IMR-90 (cell line): ENCODE data around the gene PPP2R5B. TPM values are rescaled to one million over a fixed set of nuclear protein-coding genes. Genes with fewer than 3 reads are reported as not detected.

Experiments
- ATAC-seq: fragments of 200-7000 bp; cut with Tn5 transposase; 2 replicates; pipeline ENCODE4 v1.9.1; 2020; ENCODE audit warnings: low read depth, mild to moderate bottlenecking, moderate library complexity
- BruUV-seq: library from RNA; stranded (reverse); fragments of 400-500 nt; replicated peaks from 2 replicates; lab custom pipeline; 2021; lab: Mats Ljungman, UMichigan
- CTCF ChIA-PET: fragments of 300-600 bp; formaldehyde crosslinking; extraction: SDS; loops from one replicate; lab custom pipeline; 2021; ENCODE audit warnings: antibody characterized with exemption; lab: Yijun Ruan, JAX
- POLR2A ChIA-PET: fragments of 300-600 bp; sonication (Branson Sonifier 250); formaldehyde crosslinking; loops from one replicate; lab custom pipeline; 2022; ENCODE audit warnings: antibody characterized with exemption; ENCODE audit not compliant: unreplicated experiment; lab: Charles Lee
- DNase-seq: peaks from one replicate; pipeline ENCODE4 v3.0.0; 2013
- H2AFZ ChIP-seq: replicated peaks from 2 replicates; pipeline ENCODE3; 2013; ENCODE audit warnings: low read length, mild to moderate bottlenecking; ENCODE audit not compliant: poor library complexity
- H2AK5ac ChIP-seq: 2 replicates; pipeline ENCODE4 v1.6.1; 2013; ENCODE audit warnings: low read depth, low read length, inconsistent platforms
- H2AK9ac ChIP-seq: replicated peaks from 2 replicates; pipeline ENCODE3; 2013; ENCODE audit warnings: mild to moderate bottlenecking, low read depth, low read length, moderate library complexity; ENCODE audit not compliant: poor library complexity
- H2BK120ac ChIP-seq: 2 replicates; pipeline ENCODE4 v1.6.1; 2013; ENCODE audit warnings: low read depth, low read length, inconsistent platforms
- H2BK15ac ChIP-seq: 3 replicates; pipeline ENCODE4 v1.6.1; 2013; ENCODE audit warnings: low read depth, low read length, inconsistent platforms
- H2BK20ac ChIP-seq: 2 replicates; pipeline ENCODE4 v1.6.1; 2013; ENCODE audit warnings: low read depth, mild to moderate bottlenecking, inconsistent platforms, low read length, moderate library complexity
- H2BK5ac ChIP-seq: 2 replicates; pipeline ENCODE4 v1.6.1; 2013; ENCODE audit warnings: mild to moderate bottlenecking, low read depth, low read length, inconsistent platforms; ENCODE audit not compliant: poor library complexity, severe bottlenecking
- H3K14ac ChIP-seq: replicated peaks from 2 replicates; pipeline ENCODE4 v1.6.1; 2013; ENCODE audit warnings: low read depth, low read length, inconsistent platforms
- H3K18ac ChIP-seq: 2 replicates; pipeline ENCODE4 v1.6.1; 2013; ENCODE audit warnings: low read depth, low read length, control low read depth
- H3K23ac ChIP-seq: 2 replicates; pipeline ENCODE4 v1.6.1; 2013; ENCODE audit warnings: low read depth, low read length, inconsistent platforms
- H3K27ac ChIP-seq: 2 replicates; pipeline ENCODE4 v1.5.1; 2013; ENCODE audit warnings: mild to moderate bottlenecking, control low read depth, low read length; ENCODE audit not compliant: insufficient read depth
- H3K27me3 ChIP-seq: 2 replicates; pipeline ENCODE4 v1.6.1; 2013; ENCODE audit warnings: low read length; ENCODE audit not compliant: control insufficient read depth, insufficient read depth
- H3K36me3 ChIP-seq: 2 replicates; pipeline ENCODE4 v1.6.1; 2013; ENCODE audit warnings: low read length, mixed read lengths; ENCODE audit not compliant: control insufficient read depth, insufficient read depth
- H3K4ac ChIP-seq: 2 replicates; pipeline ENCODE4 v1.6.1; 2013; ENCODE audit warnings: low read depth, low read length, inconsistent platforms
- H3K4me1 ChIP-seq: 2 replicates; pipeline ENCODE4 v1.6.1; 2013; ENCODE audit warnings: low read length, mixed read lengths; ENCODE audit not compliant: control insufficient read depth, insufficient read depth
- H3K4me2 ChIP-seq: 2 replicates; pipeline ENCODE4 v1.6.1; 2013; ENCODE audit warnings: low read depth, mild to moderate bottlenecking, control low read depth, low read length, moderate library complexity
- H3K4me3 ChIP-seq: 2 replicates; pipeline ENCODE4 v1.5.1; 2013; ENCODE audit warnings: low read depth, mild to moderate bottlenecking, control low read depth, low read length, moderate library complexity; ENCODE audit not compliant: insufficient read depth
- H3K56ac ChIP-seq: 2 replicates; pipeline ENCODE4 v1.6.1; 2013; ENCODE audit warnings: low read length, inconsistent platforms; ENCODE audit not compliant: insufficient read depth; ENCODE audit errors: extremely low read depth
- H3K79me1 ChIP-seq, 2 experiments: 2 replicates each; pipeline ENCODE4 v1.6.1; 2013; ENCODE audit warnings: low read length in 2 of 2, inconsistent platforms in 1 of 2, low read depth in 1 of 2
- H3K9ac ChIP-seq: 2 replicates; pipeline ENCODE4 v1.6.1; 2013; ENCODE audit warnings: low read depth, low read length, control low read depth
- H3K9me1 ChIP-seq: 2 replicates; pipeline ENCODE4 v1.6.1; 2013; ENCODE audit warnings: low read length, inconsistent platforms; ENCODE audit not compliant: insufficient read depth
- H3K9me3 ChIP-seq: 2 replicates; pipeline ENCODE4 v1.6.1; 2013; ENCODE audit warnings: low read length; ENCODE audit not compliant: control insufficient read depth, insufficient read depth
- H4K20me1 ChIP-seq: 2 replicates; pipeline ENCODE4 v1.6.1; 2013; ENCODE audit warnings: low read length, inconsistent platforms; ENCODE audit not compliant: insufficient read depth
- H4K5ac ChIP-seq: 2 replicates; pipeline ENCODE4 v1.6.1; 2013; ENCODE audit warnings: mild to moderate bottlenecking, low read depth, low read length, control low read depth
- H4K8ac ChIP-seq, 2 experiments: 2 replicates each; pipeline ENCODE4 v1.6.1; 2013; ENCODE audit warnings: low read depth in 2 of 2, low read length in 2 of 2, control low read depth in 1 of 2, inconsistent platforms in 1 of 2
- H4K91ac ChIP-seq: 2 replicates; pipeline ENCODE4 v1.6.1; 2013; ENCODE audit warnings: low read depth, low read length, inconsistent platforms; ENCODE audit not compliant: insufficient read depth
- BHLHE40 ChIP-seq: fragments of 150-350 bp; IDR thresholded peaks from 2 replicates; pipeline ENCODE4 v1.6.1; 2016; ENCODE audit warnings: mild to moderate bottlenecking, low read depth, low read length
- CHD1 ChIP-seq: IDR thresholded peaks from 2 replicates; pipeline ENCODE4 v1.6.1; 2012; ENCODE audit warnings: low read depth, low read length, improper control_type of control experiment
- CTCF ChIP-seq: conservative IDR thresholded peaks from 2 replicates; pipeline ENCODE4 v1.5.1; 2012; ENCODE audit warnings: mild to moderate bottlenecking, low read depth, low read length, improper control_type of control experiment
- MAFK ChIP-seq: IDR thresholded peaks from 2 replicates; pipeline ENCODE4 v1.6.1; 2012; ENCODE audit warnings: low read depth, low read length, improper control_type of control experiment
- MAZ ChIP-seq: IDR thresholded peaks from 2 replicates; pipeline ENCODE4 v1.6.1; 2012; ENCODE audit warnings: low read depth, mild to moderate bottlenecking, low read length, improper control_type of control experiment, moderate library complexity, borderline replicate concordance
- MXI1 ChIP-seq: IDR thresholded peaks from 2 replicates; pipeline ENCODE4 v1.6.1; 2012; ENCODE audit warnings: low read depth, mild to moderate bottlenecking, low read length, moderate library complexity, borderline replicate concordance
- NFE2L2 ChIP-seq: fragments of 150-350 bp; IDR thresholded peaks from 2 replicates; pipeline ENCODE4 v1.6.1; 2016; ENCODE audit warnings: low read depth, mild to moderate bottlenecking, low read length
- POLR2A ChIP-seq: IDR thresholded peaks from 2 replicates; pipeline ENCODE4 v1.6.1; 2012; ENCODE audit warnings: mild to moderate bottlenecking, low read depth, low read length
- RAD21 ChIP-seq: IDR thresholded peaks from 2 replicates; pipeline ENCODE4 v1.6.1; 2012; ENCODE audit warnings: low read length, improper control_type of control experiment
- RCOR1 ChIP-seq: IDR thresholded peaks from 2 replicates; pipeline ENCODE4 v1.6.1; 2012; ENCODE audit warnings: mild to moderate bottlenecking, low read length, improper control_type of control experiment; ENCODE audit not compliant: insufficient replicate concordance
- RFX5 ChIP-seq: IDR thresholded peaks from 2 replicates; pipeline ENCODE4 v1.8.0; 2012; ENCODE audit warnings: low read depth, mild to moderate bottlenecking, low read length, moderate library complexity
- WGBS, 2 experiments: methylation state at CpG; one replicate each; pipeline versions ENCODE4 v1.1.5 to v1.1.7; 2013; ENCODE audit warnings: missing lambda C conversion rate in 2 of 2; ENCODE audit not compliant: insufficient read length in 1 of 2; ENCODE audit errors: extremely low coverage in 2 of 2; 5-methylcytosine and 5-hydroxymethylcytosine counted together
- dilution Hi-C: fragments of 300-500 bp; cut with HindIII; formaldehyde crosslinking; loops from one replicate; pipeline ENCODE4 v1.14.3; 2018; ENCODE audit warnings: low sequenced_read_pairs; ENCODE audit not compliant: unreplicated experiment
- in situ Hi-C: fragments of 300-500 bp; cut with MboI; formaldehyde crosslinking; loops from 3 replicates; pipeline ENCODE4 v1.14.3; 2019; ENCODE audit warnings: low sequenced_read_pairs, inconsistent platforms, mixed read lengths
- intact Hi-C: fragments of 100-400 bp; cut with micrococcal nuclease; formaldehyde crosslinking; loops from 2 replicates; pipeline ENCODE4 v1.10.0; 2022
- polyA plus RNA-seq, 3 experiments: library from polyadenylated mRNA; depleted of rRNA; stranded (reverse); fragments of >200 nt; gene quantifications; 2 replicates each; pipeline ENCODE4 v1.2.3, GENCODE V29; 2012; ENCODE audit warnings: low replicate concordance in 1 of 3
- total RNA-seq: library from RNA; depleted of rRNA; stranded (reverse); fragments of >200 nt; gene quantifications from 2 replicates; pipeline ENCODE4 v1.2.3, GENCODE V29; 2012
- TF ChIP-seq, protein P1 (sequence below): fragments of 150-350 bp; IDR thresholded peaks from 2 replicates; pipeline ENCODE4 v1.6.1; 2016; ENCODE audit warnings: low read depth, mild to moderate bottlenecking, low read length, moderate library complexity, borderline replicate concordance

Gene PPP2R5B
- total and polyA plus RNA-seq, 2 of the 4 experiments (the other 2 are of a cell fraction), result 6.5 to 23.6 TPM

- Histone ChIP-seq H3K27ac (no peak overlapping the region), H3K4me2 (no peak overlapping the region), H2BK20ac (no peak overlapping the region), H3K4me1 (no peaks in the 10 kb centered on the region), H4K91ac (no peak overlapping the region), H3K36me3 (no peaks in the 10 kb centered on the region), H2BK15ac (no peak overlapping the region), H4K8ac (no peak overlapping the region), H3K79me1 (no peaks in the 10 kb centered on the region), H3K56ac (no peak overlapping the region), H2AFZ (no peak overlapping the region), H3K14ac (no peak overlapping the region), H3K4me3 (no peak overlapping the region), H4K20me1 (no peaks in the 10 kb centered on the region), H3K27me3 (peaks cover 18% of the 10 kb centered on the region), H3K9me3 (no peaks in the 10 kb centered on the region), H2BK5ac (no peak overlapping the region), H3K9me1 (no peaks in the 10 kb centered on the region), H4K5ac (no peak overlapping the region), H2AK5ac (no peak overlapping the region), H2AK9ac (no peak overlapping the region), H3K9ac (no peak overlapping the region), H3K18ac (no peak overlapping the region), H3K4ac (no peak overlapping the region), H2BK120ac (no peak overlapping the region), H3K23ac (no peak overlapping the region)
- CTCF ChIA-PET, result no interaction called here
- no TSS peak for BruUV-seq
- TF ChIP-seq RCOR1, result no peak
- TF ChIP-seq MAFK, result no peak
- no peak for TF ChIP-seq CHD1
- no peak for TF ChIP-seq RFX5
- TF ChIP-seq MAZ, result no peak
- TF ChIP-seq, protein P1, sequence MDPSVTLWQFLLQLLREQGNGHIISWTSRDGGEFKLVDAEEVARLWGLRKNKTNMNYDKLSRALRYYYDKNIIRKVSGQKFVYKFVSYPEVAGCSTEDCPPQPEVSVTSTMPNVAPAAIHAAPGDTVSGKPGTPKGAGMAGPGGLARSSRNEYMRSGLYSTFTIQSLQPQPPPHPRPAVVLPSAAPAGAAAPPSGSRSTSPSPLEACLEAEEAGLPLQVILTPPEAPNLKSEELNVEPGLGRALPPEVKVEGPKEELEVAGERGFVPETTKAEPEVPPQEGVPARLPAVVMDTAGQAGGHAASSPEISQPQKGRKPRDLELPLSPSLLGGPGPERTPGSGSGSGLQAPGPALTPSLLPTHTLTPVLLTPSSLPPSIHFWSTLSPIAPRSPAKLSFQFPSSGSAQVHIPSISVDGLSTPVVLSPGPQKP, result no peak
- TF ChIP-seq POLR2A, result no peak
- TF ChIP-seq CTCF, result no peak
- no peak for TF ChIP-seq MXI1
- no peak for TF ChIP-seq RAD21
- no peak for TF ChIP-seq NFE2L2
- TF ChIP-seq BHLHE40, result no peak
- DNase-seq (no peak), ATAC-seq (no peak)
- POLR2A ChIA-PET, result no interaction called here
- in situ Hi-C loops (no loop called here), dilution Hi-C loops (no loop called here), intact Hi-C loops (no loop called here)
- WGBS, 2 experiments, result 100% methylated on average over 1 of the region's 5 CpGs; no CpG with 5 or more reads in 1 of the 2 experiments
Observed at GRCh38 chr11:64954201-64954600, 29.7 kb downstream of the PPP2R5B start.
